HG02759 (cell line): Measurements from ENCODE around the gene STUB1.
"Not testable (repeated sequence)": the region's sequence is repeated elsewhere in the genome, so short reads cannot be mapped to it uniquely, and the experiment has no call there.

ENCODE experiments used
- ATAC-seq: cut with Tn5 transposase; IDR thresholded peaks from one replicate; pipeline ENCODE4 v1.9.1; 2021; ENCODE audit warnings: mild to moderate bottlenecking, moderate library complexity; ENCODE audit not compliant: unreplicated experiment

STUB1 gene

GRCh38 chr16:710500-711075 is 30.4 kb downstream of the STUB1 start:
- no peak for ATAC-seq

- no peak for ATAC-seq
Observed at GRCh38 chr16:711084-711483, 30.9 kb downstream of the STUB1 start.

GRCh38 chr16:711548-712320 is 31.5 kb downstream of the STUB1 start:
- ATAC-seq, result no peak

GRCh38 chr16:712740-713250 is 32.6 kb downstream of the STUB1 start:
- not testable (repeated sequence) for ATAC-seq

GRCh38 chr16:714079-714478 is 33.9 kb downstream of the STUB1 start:
- no peak for ATAC-seq

- ATAC-seq, result peak; percentile 84
Observed at GRCh38 chr16:714558-715476, 34.6 kb downstream of the STUB1 start, which contains the start of gene METRN. Gene METRN, plus strand, starts transcription at chr16:715118. Its CDS starts 172 bp downstream, at chr16:715290.

GRCh38 chr16:715477-716199 is 35.4 kb downstream of the STUB1 start:
- ATAC-seq, result peak; percentile 12

- ATAC-seq, result no peak
Observed at GRCh38 chr16:716200-716568, 36.0 kb downstream of the STUB1 start.

- ATAC-seq, result no peak
Observed at GRCh38 chr16:716768-717325, 36.6 kb downstream of the STUB1 start.

GRCh38 chr16:717450-718245 is 37.4 kb downstream of the STUB1 start:
- no peak for ATAC-seq

GRCh38 chr16:718389-718788 is 38.2 kb downstream of the STUB1 start:
- no peak for ATAC-seq

GRCh38 chr16:718922-719321 is 38.7 kb downstream of the STUB1 start:
- ATAC-seq, result no peak

GRCh38 chr16:719815-720446 is 39.7 kb downstream of the STUB1 start:
- ATAC-seq, result no peak

- peak; percentile 19 for ATAC-seq
Observed at GRCh38 chr16:720447-720989, 40.3 kb downstream of the STUB1 start.

GRCh38 chr16:720990-721764 is 41.0 kb downstream of the STUB1 start, which contains the start of gene ANTKMT:
Gene ANTKMT, plus strand, starts transcription at chr16:721146. Its CDS starts 129 bp downstream, at chr16:721275.
- ATAC-seq, result peak; percentile 76

- ATAC-seq, result no peak
Observed at GRCh38 chr16:721765-722540, 41.7 kb downstream of the STUB1 start.
